Smooth muscle cell (in vitro differentiated cells): ENCODE data around the gene TRIP4. TPM values are rescaled to one million over a fixed set of nuclear protein-coding genes. Genes with fewer than 3 reads are reported as not detected.

Experiments used
- DNase-seq: peaks from one replicate; lab custom pipeline; 2025; ENCODE audit not compliant: unreplicated experiment; lab: John Stamatoyannopoulos, UW
- H2AFZ ChIP-seq: fragments of 200-600 bp; sonication (generic); 2 replicates; pipeline ENCODE4 v1.6.0; 2016; ENCODE audit warnings: antibody characterized with exemption, low read depth, mild to moderate bottlenecking
- H3F3A ChIP-seq: fragments of 200-600 bp; sonication (generic); 2 replicates; pipeline ENCODE4 v1.6.0; 2017; ENCODE audit warnings: antibody characterized with exemption, low read depth
- H3K27ac ChIP-seq: fragments of 200-600 bp; sonication (generic); 2 replicates; pipeline ENCODE4 v1.5.1; 2016; ENCODE audit warnings: low read depth, mild to moderate bottlenecking
- H3K27me3 ChIP-seq: fragments of 200-600 bp; sonication (generic); 2 replicates; pipeline ENCODE4 v1.6.1; 2016; ENCODE audit warnings: low read depth, mild to moderate bottlenecking
- H3K36me3 ChIP-seq: fragments of 200-600 bp; sonication (generic); 2 replicates; pipeline ENCODE4 v1.5.1; 2016; ENCODE audit warnings: low read depth
- H3K4me1 ChIP-seq: fragments of 200-600 bp; sonication (generic); 2 replicates; pipeline ENCODE4 v1.5.1; 2016; ENCODE audit warnings: low read depth
- H3K4me2 ChIP-seq: fragments of 200-600 bp; sonication (generic); 2 replicates; pipeline ENCODE4 v1.6.0; 2016; ENCODE audit warnings: mild to moderate bottlenecking
- H3K4me3 ChIP-seq: fragments of 200-600 bp; sonication (generic); 2 replicates; pipeline ENCODE4 v1.5.1; 2016; ENCODE audit warnings: mild to moderate bottlenecking
- H3K79me2 ChIP-seq: fragments of 200-600 bp; sonication (generic); 2 replicates; pipeline ENCODE4 v1.6.0; 2016; ENCODE audit warnings: low read depth, mild to moderate bottlenecking
- H3K9ac ChIP-seq: fragments of 200-600 bp; sonication (generic); 2 replicates; pipeline ENCODE4 v1.6.0; 2016; ENCODE audit warnings: low read depth
- H3K9me3 ChIP-seq: fragments of 200-600 bp; sonication (generic); replicated peaks from 2 replicates; pipeline ENCODE4 v1.5.1; 2016; ENCODE audit warnings: low read depth
- H4K20me1 ChIP-seq: fragments of 200-600 bp; sonication (generic); 2 replicates; pipeline ENCODE4 v1.6.0; 2016; ENCODE audit warnings: low read depth
- CTCF ChIP-seq: fragments of 200-600 bp; sonication (generic); IDR thresholded peaks from 2 replicates; pipeline ENCODE4 v1.5.1; 2017; ENCODE audit warnings: borderline replicate concordance, mild to moderate bottlenecking, antibody characterized with exemption; ENCODE audit not compliant: insufficient read depth, poor library complexity, severe bottlenecking
- WGBS: methylation state at CpG from one replicate; pipeline ENCODE4 v1.1.7; 2016; ENCODE audit warnings: low lambda C conversion rate; 5-methylcytosine and 5-hydroxymethylcytosine counted together
- polyA plus RNA-seq: library from polyadenylated mRNA; unstranded; fragments of >200 nt; fragmentation: Nextera tagmentation; extraction: Ambion mirVana; gene quantifications from 2 replicates; pipeline ENCODE4 v1.2.1, GENCODE V29; 2016
- total RNA-seq: library from RNA; depleted of rRNA; stranded (reverse); fragments of >200 nt; gene quantifications from 2 replicates; pipeline ENCODE4 v1.2.3, GENCODE V29; 2014

Gene TRIP4
- total and polyA plus RNA-seq, 2 experiments from 2014 or later: 15.0 to 22.4 TPM

- H2AFZ ChIP-seq: peak overlapping the region; percentile 72
- peak overlapping the region; percentile 87 for H3K27ac ChIP-seq
- peaks cover 51% of the 10 kb centered on the region for H3K79me2 ChIP-seq
- peak overlapping the region; percentile 51 for H3K9ac ChIP-seq
- H4K20me1 ChIP-seq: peaks cover 24% of the 10 kb centered on the region
- peaks cover 11% of the 10 kb centered on the region for H3K4me1 ChIP-seq
- peak overlapping the region; percentile 94 for H3K4me2 ChIP-seq
- peaks cover 8% of the 10 kb centered on the region for H3F3A ChIP-seq
- no peaks in the 10 kb centered on the region for H3K9me3 ChIP-seq
- no peak for DNase-seq
- H3K36me3 ChIP-seq: no peaks in the 10 kb centered on the region
- WGBS: 3% methylated on average over 28 of the region's 30 CpGs
- TF ChIP-seq CTCF: no peak
- H3K4me3 ChIP-seq: peak overlapping the region; percentile 89
- no peaks in the 10 kb centered on the region for H3K27me3 ChIP-seq
Observed at GRCh38 chr15:64355348-64355943, 32.2 kb upstream of the TRIP4 start.

DNA sequence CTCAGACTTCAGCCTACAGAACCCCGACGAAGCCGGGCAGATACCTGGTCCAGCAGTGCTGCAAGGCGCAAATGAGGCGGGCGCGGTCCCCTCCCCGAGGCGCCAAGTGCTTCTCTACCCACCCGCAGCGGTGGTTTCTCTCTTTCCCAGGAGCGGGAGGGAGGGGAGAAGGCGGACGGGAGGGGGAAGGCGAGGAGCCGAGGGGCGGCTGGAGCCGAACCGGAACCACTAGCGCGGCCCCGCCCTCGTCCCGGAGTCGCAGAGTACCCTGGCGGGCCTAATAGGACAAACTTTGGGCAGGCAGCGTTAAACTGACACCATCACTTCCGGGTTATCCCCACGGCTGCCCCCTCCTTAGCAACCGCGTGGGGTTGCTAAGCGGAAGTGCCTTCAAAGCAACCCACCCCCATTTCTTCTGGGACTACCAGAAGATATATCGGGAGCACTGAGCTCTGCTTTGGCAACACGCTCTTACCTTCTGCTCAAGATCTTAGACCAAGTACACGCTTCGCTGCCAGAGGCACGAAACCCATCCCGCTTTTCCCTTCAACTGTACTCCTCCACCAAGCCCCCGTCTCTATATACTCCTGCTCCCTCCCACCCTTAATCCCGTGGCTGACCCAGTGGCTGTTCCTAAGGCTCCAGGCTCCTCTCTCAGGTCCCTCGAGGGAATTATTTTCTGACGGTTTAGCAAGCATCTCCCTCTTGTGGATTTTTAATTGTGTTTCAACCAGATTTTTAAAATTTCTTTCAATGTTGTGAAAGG is 31.5 kb upstream of the TRIP4 start, which contains the start of gene CSNK1G1:
Gene CSNK1G1 (minus strand): TSS at position 230 of the 766 bp plus-strand sequence. CDS start 55,674 bp downstream, outside the sequence.
- H4K20me1 ChIP-seq: peaks cover 19% of the 10 kb centered on the region
- no peaks in the 10 kb centered on the region for H3K9me3 ChIP-seq
- H3K9ac ChIP-seq: peak within 1 kb of the TSS; percentile 51
- H3F3A ChIP-seq: peaks cover 8% of the 10 kb centered on the region
- H3K36me3 ChIP-seq: no peaks in the 10 kb centered on the region
- WGBS: under 1% methylated on average over 36 of the region's 42 CpGs
- H3K79me2 ChIP-seq: peaks cover 44% of the 10 kb centered on the region
- H3K4me3 ChIP-seq: peak within 1 kb of the TSS; percentile 89
- H3K4me2 ChIP-seq: peak within 1 kb of the TSS; percentile 94
- no peaks in the 10 kb centered on the region for H3K27me3 ChIP-seq
- peak; percentile 80 for DNase-seq
- peak within 1 kb of the TSS; percentile 87 for H3K27ac ChIP-seq
- TF ChIP-seq CTCF: peak; percentile 12
- H3K4me1 ChIP-seq: peaks cover 11% of the 10 kb centered on the region
- H2AFZ ChIP-seq: peak within 1 kb of the TSS; percentile 87

- 79% methylated on average over 5 of the region's 5 CpGs for WGBS
Observed at GRCh38 chr15:64356710-64357040, 31.0 kb upstream of the TRIP4 start.

More at GRCh38 chr15:64356710-64357040, 31.0 kb upstream of the TRIP4 start:
- Histone ChIP-seq H3K27ac (peak overlapping the region; percentile 87), H4K20me1 (peaks cover 14% of the 10 kb centered on the region), H3K9me3 (no peaks in the 10 kb centered on the region), H3F3A (peaks cover 8% of the 10 kb centered on the region), H2AFZ (peak overlapping the region; percentile 87), H3K27me3 (no peaks in the 10 kb centered on the region), H3K79me2 (peaks cover 39% of the 10 kb centered on the region), H3K36me3 (no peaks in the 10 kb centered on the region), H3K9ac (peak overlapping the region; percentile 39), H3K4me3 (peak overlapping the region; percentile 89), H3K4me1 (peaks cover 11% of the 10 kb centered on the region), H3K4me2 (peak overlapping the region; percentile 94)
- DNase-seq: no peak
- no peak for TF ChIP-seq CTCF
